Kidney epithelial cell (primary cell): ENCODE results near the gene DENND10. TPM values are rescaled to one million over a fixed set of nuclear protein-coding genes. Genes with fewer than 3 reads are reported as not detected.
"Not testable (repeated sequence)": the region's sequence is repeated elsewhere in the genome, so short reads cannot be mapped to it uniquely, and the experiment has no call there.

Experiments
- DNase-seq: peaks from one replicate; pipeline ENCODE4 v3.0.0-alpha.2; 2010; ENCODE audit warnings: low read depth
- H3K27me3 ChIP-seq: 2 replicates; pipeline ENCODE4 v1.6.0; 2011; ENCODE audit warnings: low read length; ENCODE audit not compliant: control insufficient read depth, insufficient read depth
- H3K36me3 ChIP-seq: 2 replicates; pipeline ENCODE4 v1.5.1; 2011; ENCODE audit warnings: low read length; ENCODE audit not compliant: control insufficient read depth, insufficient read depth
- H3K4me3 ChIP-seq: 2 replicates; pipeline ENCODE4 v1.5.1; 2011; ENCODE audit warnings: low read depth, mild to moderate bottlenecking, control low read depth, low read length
- total RNA-seq: library from RNA; depleted of rRNA; stranded (reverse); fragments of >200 nt; gene quantifications from 2 replicates; pipeline ENCODE4 v1.2.3, GENCODE V29; 2015
- TF ChIP-seq, protein P1 (sequence below): IDR thresholded peaks from 2 replicates; pipeline ENCODE4 v1.5.1; 2011; ENCODE audit warnings: mild to moderate bottlenecking, moderate library complexity, low read length, control low read depth, inconsistent platforms; ENCODE audit not compliant: insufficient read depth, poor library complexity, severe bottlenecking

The DENND10 gene
- total RNA-seq, 1 donor from 2014 or later: 78.7 TPM

DNA sequence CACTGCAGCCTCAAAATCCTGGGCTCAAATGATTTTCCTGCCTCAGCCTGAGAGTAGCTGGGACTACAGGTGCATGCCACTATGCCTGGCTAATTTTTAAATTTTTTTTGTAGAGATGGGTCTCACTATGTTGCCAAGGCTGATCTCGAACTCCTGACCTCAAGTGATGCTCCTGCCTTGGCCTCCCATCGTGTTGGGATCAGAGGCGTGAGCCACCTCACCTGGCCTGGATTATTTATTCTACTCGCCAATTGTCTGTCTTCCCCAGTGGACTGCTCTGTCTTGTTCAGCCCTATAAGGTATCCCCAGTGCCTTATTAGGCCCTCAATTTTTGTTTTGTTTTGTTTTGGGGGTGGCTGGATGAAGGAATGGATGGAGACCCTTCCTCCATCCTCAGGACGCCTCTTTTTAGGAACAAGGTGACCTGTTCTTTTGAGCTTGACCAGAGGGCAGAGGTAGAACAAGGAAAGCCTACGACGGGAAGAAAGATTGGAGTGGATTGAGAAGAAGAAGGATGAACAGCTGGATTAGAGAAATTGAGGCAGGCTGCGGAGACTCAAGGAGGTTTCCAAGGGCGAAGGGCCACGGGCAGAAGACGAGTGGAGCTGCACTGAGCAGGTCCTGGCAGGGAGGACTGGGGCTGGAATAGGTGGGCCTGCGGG lies 541 bp upstream of the DENND10 start:
- no peak overlapping the region for H3K4me3 ChIP-seq
- TF ChIP-seq, protein P1, sequence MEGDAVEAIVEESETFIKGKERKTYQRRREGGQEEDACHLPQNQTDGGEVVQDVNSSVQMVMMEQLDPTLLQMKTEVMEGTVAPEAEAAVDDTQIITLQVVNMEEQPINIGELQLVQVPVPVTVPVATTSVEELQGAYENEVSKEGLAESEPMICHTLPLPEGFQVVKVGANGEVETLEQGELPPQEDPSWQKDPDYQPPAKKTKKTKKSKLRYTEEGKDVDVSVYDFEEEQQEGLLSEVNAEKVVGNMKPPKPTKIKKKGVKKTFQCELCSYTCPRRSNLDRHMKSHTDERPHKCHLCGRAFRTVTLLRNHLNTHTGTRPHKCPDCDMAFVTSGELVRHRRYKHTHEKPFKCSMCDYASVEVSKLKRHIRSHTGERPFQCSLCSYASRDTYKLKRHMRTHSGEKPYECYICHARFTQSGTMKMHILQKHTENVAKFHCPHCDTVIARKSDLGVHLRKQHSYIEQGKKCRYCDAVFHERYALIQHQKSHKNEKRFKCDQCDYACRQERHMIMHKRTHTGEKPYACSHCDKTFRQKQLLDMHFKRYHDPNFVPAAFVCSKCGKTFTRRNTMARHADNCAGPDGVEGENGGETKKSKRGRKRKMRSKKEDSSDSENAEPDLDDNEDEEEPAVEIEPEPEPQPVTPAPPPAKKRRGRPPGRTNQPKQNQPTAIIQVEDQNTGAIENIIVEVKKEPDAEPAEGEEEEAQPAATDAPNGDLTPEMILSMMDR: no peak
- H3K36me3 ChIP-seq: no peaks in the 10 kb centered on the region
- H3K27me3 ChIP-seq: no peaks in the 10 kb centered on the region
- DNase-seq: no peak

DNA sequence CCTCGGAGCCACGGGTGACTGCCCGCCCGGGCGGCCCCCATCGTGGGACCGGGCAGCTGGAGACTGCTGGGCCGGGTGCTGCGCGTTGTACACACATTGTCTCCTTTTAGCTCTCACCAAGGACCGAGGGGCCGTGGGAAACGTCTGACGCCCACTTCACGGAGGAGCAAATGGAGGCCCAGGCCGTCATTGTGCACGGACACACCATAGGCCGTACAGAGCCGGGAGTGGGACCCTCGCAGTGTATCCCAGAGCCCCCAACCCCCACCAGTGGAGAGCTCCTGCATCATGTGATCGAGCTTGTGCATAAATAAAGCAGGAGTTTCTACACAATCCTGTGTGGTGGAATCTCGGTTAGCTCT lies 722 bp downstream of the DENND10 start:
- peak overlapping the region; percentile 65 for H3K4me3 ChIP-seq
- no peaks in the 10 kb centered on the region for H3K27me3 ChIP-seq
- TF ChIP-seq, protein P1: no peak
- no peaks in the 10 kb centered on the region for H3K36me3 ChIP-seq
- DNase-seq: no peak

DNA sequence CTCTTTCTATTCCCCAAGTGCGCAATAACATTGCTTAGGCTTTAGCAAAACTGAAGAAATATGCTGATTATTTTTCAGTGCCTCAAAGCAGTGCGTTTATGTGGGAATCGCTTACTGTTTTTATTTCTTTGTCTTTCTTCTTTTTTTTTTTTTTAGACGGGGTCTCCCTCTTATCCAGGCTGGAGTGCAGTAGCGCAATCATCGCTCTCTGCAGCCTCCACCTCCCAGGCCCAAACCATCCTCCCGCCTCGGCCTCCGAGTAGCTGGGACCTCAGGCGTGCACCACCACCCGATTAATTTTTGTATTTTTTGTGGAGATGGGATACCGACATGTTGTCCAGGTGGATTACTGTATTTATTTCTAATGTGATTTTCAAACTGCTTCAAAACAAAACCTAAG lies 1.2 kb downstream of the DENND10 start:
- TF ChIP-seq, protein P1: no peak

DNA sequence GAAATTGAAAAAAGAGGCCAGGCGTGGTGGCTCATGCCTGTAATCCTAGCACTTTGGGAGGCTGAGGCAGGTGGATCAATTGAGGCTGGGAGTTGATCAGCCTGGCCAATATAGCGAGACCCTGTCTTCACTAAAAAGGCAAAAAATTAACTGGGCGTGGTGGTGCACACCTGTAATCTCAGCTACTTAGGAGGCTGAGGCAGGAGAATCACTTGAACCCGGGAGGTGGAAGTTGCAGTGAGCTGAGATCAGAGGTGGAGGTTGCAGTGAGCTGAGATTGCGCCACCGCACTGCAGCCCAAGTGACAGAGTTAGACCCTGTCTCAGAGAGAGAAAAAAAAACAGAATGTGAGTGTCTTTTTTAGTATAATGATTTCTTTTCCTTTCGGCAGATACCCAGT lies 2.0 kb downstream of the DENND10 start:
- DNase-seq, H3K36me3 ChIP-seq, H3K27me3 ChIP-seq, H3K4me3 ChIP-seq: not testable (repeated sequence)

More for the DNA sequence above, 1.2 kb downstream of the DENND10 start:
- H3K4me3 ChIP-seq: peak overlapping the region; percentile 65
- H3K36me3 ChIP-seq: no peaks in the 10 kb centered on the region
- no peak for DNase-seq
- no peaks in the 10 kb centered on the region for H3K27me3 ChIP-seq

DNA sequence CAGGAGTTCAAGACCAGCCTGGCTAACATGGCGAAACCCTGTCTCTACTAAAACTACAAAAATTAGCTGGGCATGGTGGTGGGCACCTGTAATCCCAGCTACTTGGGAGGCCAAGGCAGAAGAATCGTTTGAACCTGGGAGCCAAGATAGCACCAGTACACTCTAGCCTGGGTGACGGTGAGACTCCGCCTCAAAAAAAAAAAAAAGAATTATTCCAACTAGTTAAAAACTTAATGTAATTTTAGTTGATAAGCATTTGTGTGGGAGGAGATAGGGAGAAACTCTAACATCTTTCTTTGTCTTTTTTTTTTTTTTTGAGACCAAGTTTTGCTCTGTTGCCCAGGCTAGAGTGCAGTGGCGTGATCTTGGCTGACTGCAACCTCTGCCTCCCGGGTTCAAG lies 3.2 kb downstream of the DENND10 start:
- H3K27me3 ChIP-seq, H3K4me3 ChIP-seq, DNase-seq, H3K36me3 ChIP-seq: not testable (repeated sequence)

DNA sequence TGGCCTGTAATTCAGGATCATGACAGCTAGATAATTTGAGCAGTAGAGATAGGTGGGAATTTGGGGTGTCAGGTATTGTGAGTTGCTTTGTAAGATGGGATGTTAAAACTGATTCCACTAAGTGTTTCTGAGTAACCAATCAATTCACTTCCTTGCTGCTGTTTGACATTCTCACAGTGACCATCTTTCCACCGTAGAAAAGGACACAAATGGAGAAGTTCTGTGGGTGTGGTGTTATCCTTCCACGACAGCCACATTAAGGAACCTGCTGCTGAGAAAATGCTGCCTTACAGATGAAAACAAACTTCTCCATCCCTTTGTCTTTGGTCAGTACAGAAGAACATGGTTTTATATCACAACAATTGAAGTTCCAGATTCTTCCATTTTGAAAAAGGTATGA lies 3.9 kb downstream of the DENND10 start:
- DNase-seq: not testable (repeated sequence)

DNA sequence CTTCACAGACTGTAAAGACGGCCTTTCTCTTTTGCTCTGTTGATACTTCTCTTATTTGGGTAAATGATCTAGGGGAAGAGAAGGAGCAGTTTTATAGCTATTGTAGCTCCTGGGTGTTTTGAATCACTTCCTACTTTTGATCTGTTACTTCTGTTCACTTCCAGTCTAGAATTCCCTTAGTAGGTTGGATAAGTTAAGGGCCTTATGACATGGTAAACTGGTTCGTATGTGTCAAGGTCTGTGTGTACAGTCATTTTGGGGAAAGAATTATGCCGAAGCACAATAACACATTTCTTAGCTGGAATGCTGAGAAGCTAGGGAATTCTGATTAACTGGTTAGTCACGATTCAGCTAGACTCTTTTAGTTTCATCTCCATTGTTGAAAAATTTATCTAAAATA lies 8.1 kb downstream of the DENND10 start:
- Histone ChIP-seq H3K36me3 (peaks cover 3% of the 10 kb centered on the region), H3K27me3 (no peaks in the 10 kb centered on the region), H3K4me3 (no peak overlapping the region)
- TF ChIP-seq, protein P1: no peak
- no peak for DNase-seq

More for the DNA sequence above, 3.9 kb downstream of the DENND10 start:
- not testable (repeated sequence) for H3K27me3 ChIP-seq, H3K4me3 ChIP-seq, H3K36me3 ChIP-seq
